ENCODE measurements around the gene DOK6. TPM values are rescaled to one million over a fixed set of nuclear protein-coding genes. Genes with fewer than 3 reads are reported as not detected.

Gene DOK6
- total and polyA plus RNA-seq, 9 of the 15 experiments (the other 6 are each of a cell fraction or from before 2014, with no cell fraction given) = not detected

DNA sequence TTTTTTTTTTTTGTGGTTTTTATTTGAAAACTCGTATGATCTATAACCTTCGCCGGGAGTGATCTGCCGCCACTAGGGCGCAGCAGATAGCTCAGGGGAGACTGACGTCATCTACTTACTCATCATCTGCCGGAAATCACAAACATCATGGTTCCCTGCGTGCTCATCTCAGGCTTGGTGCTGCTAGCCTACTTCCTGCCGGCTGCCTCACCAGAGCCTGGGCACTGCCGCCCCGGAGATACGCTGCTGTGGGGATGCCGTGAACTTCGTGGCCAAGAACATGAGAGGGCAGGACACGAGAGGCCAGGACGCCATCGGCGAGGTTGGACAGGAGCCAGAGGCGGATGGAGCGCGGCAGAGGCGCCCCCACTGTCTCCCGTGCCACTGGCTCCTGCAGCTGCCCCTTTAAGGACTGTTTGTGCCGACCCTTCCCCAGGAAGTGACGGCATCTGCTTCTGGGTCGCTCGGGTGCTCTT lies 68.8 kb downstream of the DOK6 start (continued):
- TF ChIP-seq, protein P1, sequence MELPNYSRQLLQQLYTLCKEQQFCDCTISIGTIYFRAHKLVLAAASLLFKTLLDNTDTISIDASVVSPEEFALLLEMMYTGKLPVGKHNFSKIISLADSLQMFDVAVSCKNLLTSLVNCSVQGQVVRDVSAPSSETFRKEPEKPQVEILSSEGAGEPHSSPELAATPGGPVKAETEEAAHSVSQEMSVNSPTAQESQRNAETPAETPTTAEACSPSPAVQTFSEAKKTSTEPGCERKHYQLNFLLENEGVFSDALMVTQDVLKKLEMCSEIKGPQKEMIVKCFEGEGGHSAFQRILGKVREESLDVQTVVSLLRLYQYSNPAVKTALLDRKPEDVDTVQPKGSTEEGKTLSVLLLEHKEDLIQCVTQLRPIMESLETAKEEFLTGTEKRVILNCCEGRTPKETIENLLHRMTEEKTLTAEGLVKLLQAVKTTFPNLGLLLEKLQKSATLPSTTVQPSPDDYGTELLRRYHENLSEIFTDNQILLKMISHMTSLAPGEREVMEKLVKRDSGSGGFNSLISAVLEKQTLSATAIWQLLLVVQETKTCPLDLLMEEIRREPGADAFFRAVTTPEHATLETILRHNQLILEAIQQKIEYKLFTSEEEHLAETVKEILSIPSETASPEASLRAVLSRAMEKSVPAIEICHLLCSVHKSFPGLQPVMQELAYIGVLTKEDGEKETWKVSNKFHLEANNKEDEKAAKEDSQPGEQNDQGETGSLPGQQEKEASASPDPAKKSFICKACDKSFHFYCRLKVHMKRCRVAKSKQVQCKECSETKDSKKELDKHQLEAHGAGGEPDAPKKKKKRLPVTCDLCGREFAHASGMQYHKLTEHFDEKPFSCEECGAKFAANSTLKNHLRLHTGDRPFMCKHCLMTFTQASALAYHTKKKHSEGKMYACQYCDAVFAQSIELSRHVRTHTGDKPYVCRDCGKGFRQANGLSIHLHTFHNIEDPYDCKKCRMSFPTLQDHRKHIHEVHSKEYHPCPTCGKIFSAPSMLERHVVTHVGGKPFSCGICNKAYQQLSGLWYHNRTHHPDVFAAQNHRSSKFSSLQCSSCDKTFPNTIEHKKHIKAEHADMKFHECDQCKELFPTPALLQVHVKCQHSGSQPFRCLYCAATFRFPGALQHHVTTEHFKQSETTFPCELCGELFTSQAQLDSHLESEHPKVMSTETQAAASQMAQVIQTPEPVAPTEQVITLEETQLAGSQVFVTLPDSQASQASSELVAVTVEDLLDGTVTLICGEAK (IDR thresholded peaks at IDR 0.05) = peak; percentile 32; the same call in 1 of the 2 replicates
- TF ChIP-seq, protein P1 (CRISPR knock-in tag; IDR thresholded peaks at IDR 0.05) = no peak
- TF ChIP-seq RAD21 (CRISPR knock-in tag; conservative IDR thresholded peaks at IDR 0.05 in 1 of 2, IDR thresholded peaks at IDR 0.05 in 1 of 2) (0 out of 4 replicates have a peak, but pooled peaks of 1 of the 2 experiments have one; percentile 15), CREM (IDR thresholded peaks at IDR 0.05; ENCODE audit: low read depth) (peak; percentile 67), POLR2G (IDR thresholded peaks at IDR 0.05; ENCODE audit: low read depth, low read length) (peak; percentile 46; the same call in 1 of the 2 replicates)
